ENCODE results near the gene SNAP47.

SNAP47 gene

DNA sequence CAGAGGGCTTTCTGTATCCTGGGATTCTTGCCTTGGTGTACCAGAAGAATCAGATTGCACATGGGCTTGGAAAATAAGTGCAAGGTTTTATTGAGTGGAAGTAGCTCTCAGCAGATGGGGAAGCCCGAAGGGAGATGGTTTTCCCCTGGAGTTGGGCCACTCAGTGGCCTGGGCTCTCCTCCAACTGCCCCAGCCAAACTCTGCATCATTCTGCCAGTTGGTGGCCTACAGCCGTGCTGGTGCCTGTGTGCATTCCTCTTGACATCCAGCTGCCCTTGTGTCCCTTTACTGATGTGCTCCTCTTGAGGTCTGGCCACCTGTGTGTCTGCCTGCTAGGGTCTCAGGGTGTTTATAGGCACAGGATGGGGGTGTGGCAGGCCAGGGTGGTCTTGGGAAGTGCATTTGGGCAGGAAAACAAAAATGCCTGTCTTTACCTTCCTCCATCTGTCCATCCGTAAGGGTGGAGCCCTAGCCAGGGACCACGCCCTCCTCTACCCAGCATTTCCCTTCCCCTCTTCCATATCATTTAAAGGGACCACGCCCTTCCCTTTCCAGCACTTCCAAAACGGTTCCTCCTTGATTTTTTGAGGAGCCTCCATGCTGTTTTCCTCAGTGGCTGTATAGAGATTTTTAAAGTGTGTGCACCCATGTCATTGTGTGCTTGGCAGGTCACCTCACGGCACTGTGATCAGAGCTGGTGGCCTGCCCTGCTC lies 18.9 kb downstream of the SNAP47 start:
- no peak for DNase-seq

DNA sequence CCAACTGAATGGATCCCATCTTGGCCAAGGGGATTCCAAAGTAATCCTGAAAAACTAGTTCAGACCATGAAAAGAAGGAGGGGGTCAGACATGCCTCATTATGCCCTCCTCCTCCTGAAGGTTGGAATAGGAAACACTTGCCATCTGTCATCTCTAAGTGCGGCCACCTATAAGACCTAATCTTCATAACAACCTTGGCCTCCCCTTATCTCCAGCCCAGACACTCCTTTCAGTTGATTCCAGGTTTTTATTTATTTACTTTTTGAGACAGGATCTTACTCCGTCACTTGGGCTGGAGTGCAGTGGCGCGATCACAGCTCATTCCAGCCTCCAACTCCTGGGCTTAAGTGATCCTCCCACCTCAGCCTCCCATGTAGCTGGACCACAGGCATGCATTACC lies 19.7 kb downstream of the SNAP47 start:
- DNase-seq = no peak

DNA sequence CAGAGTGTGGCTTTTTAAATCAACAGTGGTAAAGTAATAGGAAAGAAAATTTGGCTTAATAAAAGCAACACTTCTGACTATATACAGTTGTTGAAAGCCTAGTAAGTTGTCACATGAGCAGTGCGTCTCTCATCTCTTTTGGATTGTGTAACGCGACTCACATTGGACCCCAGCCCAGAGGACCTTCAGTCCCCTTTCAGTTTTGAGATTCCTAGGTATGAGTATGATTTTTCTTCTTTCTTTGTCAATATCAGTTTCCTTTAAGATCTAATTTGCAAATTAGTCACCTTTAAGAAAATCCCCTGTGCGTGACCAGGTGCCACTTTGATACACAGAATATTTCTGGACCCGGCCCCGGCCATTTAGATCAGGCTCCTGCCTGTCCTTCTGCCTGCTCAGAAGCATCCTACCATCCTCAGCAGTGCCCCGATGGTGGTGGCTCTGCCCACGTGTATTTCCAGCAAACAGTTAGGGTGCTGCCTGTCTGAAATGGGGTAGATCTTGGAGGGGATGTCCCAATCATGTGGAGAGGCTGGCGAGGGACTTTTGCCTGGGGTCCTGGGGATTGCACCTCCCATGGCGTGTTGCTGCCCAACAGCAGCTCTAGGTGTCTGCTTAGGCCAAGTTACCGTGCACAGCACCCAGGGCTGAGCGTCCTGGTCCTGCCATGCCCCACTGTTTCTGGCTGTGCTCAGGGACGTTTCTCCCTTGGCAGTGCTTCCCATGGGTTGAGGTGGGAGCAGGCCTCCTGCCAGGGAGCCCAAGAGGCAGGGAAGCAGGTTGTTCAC lies 21.1 kb downstream of the SNAP47 start:
- DNase-seq = no peak

DNA sequence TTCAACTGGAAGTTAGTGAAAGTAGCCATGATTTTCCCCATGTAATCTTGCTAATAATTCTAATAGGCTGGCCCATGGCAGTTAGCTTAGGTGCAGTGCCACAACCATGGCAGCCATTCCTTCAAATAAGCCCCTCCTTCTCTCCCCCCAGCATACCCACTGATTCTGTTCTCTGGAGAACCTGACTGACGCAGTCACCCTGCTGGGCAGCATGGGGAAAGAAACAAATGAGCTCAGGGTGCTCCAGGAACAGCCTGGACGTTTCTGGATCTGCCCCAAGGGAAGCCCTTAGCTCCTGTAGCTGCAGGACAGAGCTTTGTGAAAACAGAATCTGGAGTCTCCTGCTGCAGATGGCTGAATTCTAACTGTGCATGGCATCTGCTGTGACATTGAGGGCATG lies 22.5 kb downstream of the SNAP47 start:
- no peak for DNase-seq

DNA sequence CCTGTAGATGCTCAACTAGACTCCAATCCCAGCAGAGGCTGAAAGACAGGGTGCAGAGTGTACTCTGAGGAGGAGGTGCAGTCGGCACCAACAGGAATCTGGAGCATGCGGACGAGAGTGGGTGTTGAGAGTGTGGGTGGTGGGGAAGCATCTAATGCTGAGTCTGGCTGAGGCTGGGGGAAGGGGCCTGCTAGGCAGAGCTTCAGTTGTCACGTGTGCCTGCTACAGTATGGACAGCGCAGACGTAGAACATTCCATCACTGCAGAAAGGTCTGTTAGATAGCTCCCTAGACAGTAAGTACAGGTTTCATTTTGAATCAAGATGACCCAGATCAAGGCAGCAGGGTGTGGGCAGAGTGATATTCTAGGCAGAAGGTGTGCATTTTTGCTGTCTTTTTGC lies 23.1 kb downstream of the SNAP47 start:
- no peak for DNase-seq

DNA sequence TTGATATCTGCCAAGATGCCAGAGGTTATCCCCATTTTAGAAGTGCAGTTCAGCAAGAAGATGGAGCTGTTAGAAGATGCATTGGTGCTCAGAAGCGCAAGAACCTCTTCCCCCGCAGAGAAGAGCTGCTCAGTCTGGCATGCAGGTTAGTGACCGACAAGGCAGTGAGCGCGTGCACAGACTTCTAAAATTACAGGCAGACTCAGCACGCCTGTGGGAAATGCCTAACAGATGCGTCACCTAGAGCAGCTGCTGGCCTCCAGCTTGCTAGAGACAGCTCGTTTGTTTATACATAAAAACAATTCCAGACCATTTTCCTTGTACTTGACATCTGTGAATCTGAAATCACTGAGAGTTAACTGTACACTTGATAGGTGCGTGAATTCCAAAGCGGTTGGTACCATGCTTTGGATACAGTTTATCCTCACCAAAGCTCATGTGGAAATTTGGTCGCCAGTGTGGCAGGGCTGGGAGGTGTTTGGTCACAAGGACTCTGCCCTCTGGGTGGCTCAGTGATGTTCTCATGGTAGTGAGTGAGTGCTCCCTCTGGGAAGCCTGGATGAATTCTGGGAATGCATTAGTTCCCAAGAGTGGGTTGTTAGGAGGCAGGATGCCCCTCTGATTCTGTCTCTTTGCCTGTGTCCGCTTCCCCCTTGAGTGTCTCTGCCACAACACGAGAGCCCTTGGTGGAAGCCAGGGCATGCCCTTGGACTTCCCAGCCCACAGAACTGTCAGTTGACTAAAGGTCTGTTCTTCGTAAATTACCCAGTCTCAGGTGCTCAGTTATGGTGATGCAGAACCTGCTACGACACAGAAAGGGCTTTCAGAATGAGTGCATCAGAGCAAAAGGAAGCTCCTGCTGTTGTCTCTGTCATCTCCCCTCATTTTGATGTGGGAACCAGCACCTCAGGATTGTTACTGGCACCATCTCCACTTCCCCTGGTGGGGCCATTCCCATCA lies 24.4 kb downstream of the SNAP47 start:
- DNase-seq = peak; percentile 66

DNA sequence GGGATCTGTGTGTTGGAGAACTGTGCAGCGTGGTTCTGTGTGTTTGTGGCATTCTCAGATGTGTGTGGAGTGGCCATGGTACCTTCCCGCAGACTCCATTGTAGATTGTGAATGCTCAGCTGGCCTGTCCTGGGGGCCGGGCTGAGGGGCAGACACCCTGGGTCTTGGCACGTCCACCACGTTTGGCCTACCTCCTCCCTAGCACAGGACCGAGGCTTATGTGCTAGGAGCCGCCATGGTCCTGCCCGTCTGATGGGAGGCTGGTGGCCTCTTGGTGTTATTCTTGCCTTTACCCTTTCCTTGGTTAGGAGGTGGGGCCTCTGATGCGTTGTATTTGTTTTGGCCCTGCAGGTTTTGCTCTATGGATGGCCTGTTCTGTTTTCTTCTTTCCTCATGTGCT lies 25.1 kb downstream of the SNAP47 start:
- DNase-seq = no peak

DNA sequence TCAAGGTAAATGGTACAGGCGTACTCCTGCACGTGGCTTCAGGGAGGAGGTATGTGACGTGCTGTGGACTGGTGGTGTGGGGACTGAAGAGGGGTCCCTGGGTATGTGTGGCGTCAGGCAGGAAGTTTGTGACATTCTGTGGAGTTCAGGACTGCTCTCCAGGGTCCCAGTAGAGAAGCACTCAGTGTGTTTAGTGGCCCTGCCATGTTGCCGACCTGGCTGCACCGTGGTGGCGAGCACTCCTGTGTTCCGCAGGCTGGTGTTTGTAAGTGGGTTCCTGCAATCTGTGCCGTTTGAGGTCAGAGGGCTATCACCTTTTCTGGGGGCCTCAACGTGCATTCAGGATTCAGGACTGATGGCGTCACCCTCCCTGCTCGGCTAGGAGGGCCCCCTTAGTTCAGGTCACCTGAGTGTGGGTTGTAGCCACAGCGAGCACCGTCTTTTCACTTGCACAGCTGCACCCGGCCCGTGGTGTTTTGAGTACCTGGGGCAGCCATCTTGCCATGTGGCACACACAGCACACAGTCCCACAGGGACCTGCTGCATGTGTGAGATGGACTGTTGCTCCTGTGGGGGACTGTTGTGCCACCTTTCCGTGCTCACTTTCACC lies 26.5 kb downstream of the SNAP47 start:
- DNase-seq = no peak

DNA sequence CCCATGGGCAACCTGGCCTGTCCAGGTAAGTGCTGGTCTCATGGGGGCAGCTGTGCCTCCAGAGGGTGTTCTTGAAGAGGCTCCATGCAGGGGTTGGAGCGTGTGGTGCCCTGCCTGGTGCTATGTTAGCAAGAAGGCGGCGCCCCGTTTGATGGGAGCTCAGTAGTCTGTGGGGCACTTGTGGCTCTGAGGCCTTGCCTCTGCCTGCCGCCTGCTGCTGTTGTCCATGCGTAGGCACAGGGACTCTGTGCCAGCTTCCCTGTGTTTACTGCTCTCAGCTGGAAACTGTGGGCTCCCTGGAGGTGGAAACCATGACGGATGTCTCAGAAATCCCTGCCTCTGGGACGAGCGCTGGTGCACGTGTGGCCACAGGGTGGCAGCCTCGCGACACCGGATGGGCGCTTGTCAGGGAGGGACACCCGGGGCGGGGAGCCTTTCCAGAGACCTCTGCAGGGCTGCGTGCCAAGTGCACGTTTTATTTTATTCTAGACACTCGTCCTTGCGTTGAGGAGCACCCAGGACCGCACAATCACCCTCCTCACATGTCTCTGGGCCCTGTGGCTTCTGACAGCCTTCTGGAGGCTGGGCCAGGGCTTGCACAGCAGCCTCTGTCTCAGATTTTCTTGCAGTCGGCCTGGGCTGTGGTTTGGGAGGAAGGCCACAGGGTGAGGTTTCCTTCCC lies 27.1 kb downstream of the SNAP47 start:
- DNase-seq = peak; percentile 14

DNA sequence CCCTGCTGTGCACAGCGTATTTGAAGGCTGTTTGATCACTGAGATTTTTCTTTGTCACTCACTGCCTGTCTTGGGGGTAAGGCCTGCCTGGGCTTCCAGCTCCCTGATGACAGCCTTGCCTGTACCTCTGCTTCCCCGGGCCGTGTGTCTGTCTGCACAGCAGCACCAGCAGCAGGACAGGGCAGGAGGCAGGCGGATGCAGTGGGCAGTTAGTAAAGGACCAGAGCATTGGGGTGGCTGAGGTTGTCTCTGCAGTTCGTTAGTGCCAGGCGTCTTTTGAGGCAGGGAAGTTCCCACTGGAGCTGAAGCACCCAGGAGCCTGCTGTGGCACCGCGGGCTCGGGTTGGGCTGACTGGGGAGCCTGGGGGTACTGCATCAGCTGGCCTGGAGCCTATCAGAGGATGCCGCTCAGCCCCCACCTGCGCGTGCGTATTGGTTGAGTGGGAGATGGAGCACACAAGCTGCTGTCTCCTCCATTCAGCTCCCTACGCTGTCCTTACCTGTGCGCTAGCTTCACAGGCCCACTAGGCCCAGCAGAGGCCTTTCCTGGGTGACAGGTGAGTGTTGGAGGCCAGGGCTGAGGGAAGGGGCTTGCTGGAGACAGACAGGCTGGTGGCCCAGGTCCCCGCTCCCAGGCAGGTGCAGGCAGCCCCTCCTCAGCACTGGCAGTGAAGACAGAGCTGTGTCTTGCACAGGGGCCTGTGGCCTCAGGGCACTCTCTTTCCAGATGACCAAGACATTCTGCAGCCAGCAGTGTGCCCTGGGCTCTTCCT lies 28.2 kb downstream of the SNAP47 start:
- DNase-seq = no peak

DNA sequence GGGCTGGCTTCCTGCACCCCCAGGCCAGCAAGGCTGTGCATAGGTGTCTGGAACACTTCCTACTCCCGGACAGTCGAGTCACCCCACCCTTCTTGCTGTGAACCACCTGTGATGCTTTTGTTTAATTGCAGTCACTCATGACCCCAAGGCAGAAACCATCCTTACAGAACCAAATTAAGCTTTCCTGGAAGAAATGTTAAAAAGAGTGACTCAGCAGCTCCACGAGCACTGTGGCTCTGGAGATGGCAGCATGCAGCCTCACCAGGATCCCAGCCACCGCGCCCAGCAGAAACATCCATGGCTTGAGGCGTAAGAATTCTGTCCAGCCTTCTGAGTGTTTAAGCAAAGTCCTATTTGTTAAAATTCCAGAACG lies 28.8 kb downstream of the SNAP47 start:
- no peak for DNase-seq

DNA sequence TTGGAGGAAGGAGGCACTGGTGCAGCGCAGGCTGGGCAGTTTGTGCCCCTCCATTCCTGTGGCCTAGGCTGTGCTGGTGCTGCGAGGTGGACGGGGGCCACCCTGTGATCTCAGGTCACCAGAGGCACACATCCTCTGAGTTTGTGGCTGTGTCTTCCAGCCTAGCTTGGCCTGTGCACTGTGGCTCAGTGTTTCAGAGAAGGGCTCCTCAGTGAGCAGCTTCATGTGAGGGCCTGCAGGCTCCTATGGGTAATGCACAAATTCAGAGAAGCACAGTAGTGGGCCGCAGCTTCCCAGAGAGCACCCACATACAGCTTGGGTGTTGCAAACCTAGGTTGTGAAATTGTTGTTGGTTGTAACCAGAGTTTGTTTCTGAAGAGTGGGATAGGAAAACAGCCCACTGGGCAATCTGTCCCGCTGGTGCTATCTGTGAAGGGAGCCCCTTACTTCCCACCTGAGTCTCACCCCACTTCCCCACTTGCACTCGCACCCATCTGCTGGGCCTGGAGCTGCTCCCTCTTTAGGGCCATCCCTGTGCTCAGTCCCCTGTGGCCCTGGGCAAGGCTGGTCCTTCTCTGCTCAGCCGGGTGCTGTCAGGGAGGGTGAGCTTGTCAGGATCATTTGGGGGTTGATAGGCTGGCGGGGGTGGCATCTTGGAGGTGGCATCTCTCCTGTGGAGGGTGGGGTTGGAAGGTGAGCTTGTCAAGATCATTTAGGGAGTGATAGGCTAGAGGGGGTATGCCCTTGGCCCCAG lies 30.2 kb downstream of the SNAP47 start:
- no peak for DNase-seq

DNA sequence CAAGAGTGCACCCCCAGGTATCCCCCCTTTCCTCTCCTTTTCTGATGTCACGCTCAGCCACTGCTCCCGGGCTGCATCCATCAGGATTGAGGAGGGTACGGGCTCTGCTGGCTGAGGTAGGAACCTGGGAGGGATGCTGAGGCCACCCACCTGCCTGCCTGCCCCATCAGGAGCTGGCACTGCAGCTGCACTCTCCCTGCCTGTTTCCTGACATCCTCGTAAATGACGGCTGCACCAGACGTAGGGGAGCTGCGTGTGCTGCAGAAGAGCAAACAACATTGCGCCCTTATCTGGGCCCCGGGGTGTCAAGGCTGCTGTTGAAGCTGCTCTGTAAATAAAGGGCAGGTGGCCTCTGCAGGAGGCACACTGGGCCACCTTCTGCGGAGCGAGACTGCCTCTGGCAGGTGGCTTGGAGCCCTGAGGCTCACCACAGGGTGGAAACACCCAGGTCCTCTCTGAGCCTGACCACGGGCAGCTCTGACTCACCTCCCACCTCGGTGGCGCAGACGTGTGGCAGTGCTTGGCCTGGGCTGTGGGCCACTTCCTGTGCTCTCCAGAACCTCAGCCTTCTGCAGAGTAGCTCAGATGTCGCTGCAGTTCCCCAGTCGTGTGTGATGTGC lies 30.9 kb downstream of the SNAP47 start:
- DNase-seq = no peak

DNA sequence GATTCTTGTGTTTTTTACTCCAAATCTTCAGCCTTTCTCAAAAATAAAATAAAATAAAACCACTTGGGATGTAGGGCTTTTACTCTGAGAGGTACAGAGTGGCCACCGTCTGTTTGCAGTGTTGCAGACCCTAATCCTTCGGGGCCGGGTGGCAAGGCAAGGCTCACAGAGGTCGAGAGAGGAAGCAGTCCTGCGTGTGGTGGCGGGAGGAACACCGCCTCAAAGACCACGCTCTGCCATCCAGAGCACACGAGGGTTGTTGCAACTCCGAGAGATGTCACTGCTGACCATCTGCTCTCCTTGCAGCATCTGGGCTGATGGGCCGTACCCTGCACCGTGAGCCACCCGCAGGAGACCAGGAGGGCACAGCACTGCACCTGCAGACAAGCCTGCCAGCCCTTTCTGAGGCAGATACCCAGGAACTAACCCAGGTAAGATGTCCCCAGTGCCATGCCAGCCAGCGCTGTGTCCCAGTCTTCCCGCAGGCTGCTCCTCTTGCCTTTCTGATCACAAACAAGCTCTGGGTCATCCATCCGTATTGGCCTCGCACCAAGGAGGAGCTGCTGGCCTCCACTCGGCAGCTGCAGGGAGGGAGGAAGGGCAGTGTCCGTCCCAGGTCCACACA lies 31.5 kb downstream of the SNAP47 start:
- no peak for DNase-seq

DNA sequence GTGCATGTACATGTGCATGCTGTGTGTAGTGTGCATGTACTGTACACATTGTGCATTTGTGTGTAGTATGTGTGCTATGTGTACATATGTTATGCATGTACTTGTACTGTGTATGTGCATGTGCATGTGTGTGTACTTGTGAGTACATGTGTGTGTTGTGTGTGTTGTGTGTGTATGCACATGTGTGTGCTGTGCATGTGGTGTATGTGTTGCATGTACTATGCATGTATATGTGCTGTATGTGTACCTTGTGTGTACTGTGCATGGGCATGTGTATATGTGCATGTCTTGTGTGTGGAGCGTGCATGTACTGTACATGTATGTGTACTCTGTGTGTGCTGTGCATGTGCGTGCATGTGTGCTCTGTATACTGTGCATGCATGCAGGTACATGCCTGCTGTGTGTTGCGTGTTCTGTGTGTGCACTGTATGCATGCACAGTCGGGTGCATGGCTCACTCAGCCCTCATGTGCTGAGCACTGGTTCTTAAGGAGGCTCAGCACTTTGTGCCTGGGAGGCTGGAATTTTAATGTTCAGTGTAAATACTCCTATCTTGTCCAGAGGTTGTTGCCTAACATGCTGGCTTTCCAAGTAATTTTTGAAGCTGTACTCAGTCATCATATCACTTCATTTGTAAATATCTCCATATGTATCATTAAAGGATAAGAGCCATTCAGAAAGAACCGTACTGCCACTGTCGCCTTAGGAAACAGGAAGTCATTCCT lies 32.3 kb downstream of the SNAP47 start:
- DNase-seq = no peak

DNA sequence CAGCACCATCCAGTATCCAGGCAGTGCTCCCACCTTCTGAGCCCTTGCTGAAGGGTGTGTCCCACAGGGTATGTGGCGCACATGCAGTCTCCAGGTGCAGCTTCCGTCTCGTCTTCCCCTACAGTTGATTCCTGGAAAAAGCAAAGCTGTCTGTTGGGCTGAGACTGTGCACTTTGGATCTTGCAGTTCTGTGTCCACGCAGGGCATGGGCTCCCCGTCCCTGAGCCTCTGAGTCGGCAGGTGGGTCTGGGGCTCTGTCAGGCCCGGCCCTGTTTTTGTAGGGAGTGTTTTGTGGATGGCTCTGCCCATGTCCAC lies 32.8 kb downstream of the SNAP47 start:
- DNase-seq = no peak

DNA sequence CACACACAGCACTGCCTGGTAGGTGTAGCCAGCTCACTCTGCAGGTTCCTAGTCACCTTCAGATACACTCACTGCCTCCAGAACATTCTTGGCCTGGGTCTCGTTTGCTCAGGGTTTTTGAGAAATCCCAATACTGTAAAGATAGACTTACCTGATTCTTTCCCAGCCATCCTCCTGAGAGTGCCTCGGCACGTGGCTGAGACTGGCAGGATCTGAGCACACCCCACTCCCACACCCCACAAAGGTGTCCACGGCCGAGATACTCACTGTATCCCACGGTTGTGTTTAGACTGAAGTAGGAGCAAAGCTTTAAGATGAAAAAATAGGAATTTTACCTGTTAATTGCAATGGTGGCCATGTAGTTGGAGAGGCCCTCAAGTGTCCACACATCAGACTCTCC lies 33.4 kb downstream of the SNAP47 start:
- no peak for DNase-seq

DNA sequence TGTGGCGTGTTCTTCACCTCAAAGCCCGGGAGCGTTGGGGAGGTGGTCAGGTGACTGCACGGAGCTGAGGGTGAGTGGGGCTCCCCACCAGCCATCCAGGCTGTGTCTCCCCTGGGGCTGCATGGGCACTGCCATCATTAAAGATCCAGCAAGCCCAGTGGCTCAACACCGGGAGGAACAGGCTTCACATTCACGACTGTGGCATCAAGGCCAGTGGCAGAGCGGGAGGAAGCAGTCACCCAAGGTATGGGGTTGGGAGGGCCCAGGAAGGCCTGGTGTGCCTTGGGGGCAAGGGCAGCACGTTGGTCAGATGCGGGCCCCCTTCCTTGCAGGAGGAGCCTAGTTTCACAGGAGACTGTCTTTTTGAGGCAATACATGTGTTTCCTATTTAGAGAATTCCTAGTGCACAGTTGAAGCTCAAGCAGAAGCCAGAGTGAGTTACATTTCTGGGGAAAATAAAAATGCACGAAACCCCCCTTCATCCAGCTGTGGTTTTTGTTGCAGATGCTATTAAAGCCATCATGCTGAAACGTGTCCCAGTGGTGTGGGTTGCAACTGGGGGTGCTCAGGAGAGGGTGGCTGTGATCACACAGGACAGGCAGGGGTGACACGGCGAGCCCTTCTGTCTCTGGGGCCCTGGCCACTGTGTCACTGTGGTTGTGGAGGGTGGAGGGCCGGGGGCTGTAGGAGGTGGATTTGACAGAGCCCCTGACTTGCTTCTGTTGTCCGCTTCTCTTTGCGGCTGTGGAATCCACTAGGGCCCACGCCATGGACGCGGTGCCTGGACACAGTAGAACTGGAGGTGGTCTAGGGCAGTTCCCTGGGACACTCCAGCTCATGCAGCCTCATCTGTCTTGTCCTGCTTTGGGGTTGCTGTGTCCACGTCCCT lies 34.1 kb downstream of the SNAP47 start:
- no peak for DNase-seq
